Measurements from ENCODE around the gene CARNS1. TPM values are rescaled to one million over a fixed set of nuclear protein-coding genes. Genes with fewer than 3 reads are reported as not detected.

CARNS1 gene
- total RNA-seq, 1 donor from 2014 or later: 17.2 TPM

DNA sequence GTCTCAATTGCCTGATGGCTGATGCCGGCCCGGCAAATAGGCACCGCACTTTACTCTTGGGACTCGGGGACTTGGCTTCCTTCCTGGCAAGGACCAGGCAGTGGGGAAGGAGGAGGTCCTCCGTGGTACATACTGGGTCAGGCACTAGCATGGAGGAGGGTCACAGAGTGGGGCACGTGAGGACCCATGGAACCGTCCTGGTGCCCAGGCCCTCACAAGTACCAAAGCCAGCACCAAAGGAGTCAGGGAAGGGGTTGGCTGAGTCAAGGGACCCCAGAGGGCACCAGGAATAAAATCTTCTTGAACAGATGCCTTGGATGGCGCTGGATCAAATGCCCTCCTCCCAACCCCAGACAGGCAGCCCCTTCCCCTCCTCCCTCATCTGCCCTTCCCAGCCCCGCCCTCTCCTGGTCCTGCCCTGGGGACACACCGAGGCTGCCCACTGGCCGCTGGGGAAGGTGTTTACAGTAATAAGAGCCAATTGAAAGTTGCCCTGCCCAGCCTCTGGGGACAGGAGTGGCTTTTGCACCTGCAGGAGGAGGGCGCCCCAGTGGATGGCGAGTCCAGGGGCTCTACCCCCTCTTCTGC, 5.6 kb upstream of the CARNS1 start:
- no peaks in the 10 kb centered on the region for H3K9me3 ChIP-seq (ENCODE audit: control insufficient read depth in 3 of 3, low read length in 3 of 3)
- H3K9ac ChIP-seq (ENCODE audit: low read depth in 1 of 3, low read length in 3 of 3): peak overlapping the region in 1 of 3 donors; percentile 16
- no peak overlapping the region for H3K4me3 ChIP-seq (ENCODE audit: low read length in 3 of 3)
- no peaks in the 10 kb centered on the region for H3K36me3 ChIP-seq (ENCODE audit: control insufficient read depth in 3 of 3, insufficient read depth in 3 of 3, low read length in 3 of 3)
- peaks cover 40 to 63% (median 42%) of the 10 kb centered on the region in 3 donors for H3K27me3 ChIP-seq (ENCODE audit: control insufficient read depth in 3 of 3, insufficient read depth in 3 of 3, low read length in 3 of 3)
- peaks cover 8 to 18% (median 14%) of the 10 kb centered on the region in 3 donors for H3K4me1 ChIP-seq (ENCODE audit: control insufficient read depth in 3 of 3, insufficient read depth in 3 of 3, low read length in 3 of 3)
- no peak overlapping the region for H3K27ac ChIP-seq (ENCODE audit: low read depth, low read length)

DNA sequence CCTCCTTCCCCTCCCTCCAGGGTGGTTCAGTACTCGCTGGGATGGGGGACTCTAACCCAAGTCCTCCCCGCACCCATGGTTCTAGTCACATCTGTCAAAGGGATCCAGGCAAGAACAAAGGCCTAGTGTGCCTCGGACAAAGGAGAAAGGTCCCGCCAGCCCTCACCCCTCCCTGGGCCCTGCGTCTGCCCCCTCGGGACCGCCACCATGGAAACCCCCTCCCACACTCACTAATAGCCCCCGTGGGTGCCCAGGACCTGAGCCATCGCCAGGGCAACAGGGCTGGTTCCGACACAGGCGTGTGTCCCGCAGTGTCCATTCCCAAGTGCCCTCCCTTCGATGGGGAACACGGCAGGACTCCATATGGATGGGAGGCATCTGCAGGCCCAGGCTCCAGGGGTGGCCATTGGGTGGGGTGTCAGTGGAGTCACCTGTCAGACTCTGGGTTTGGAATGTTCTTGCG, 5.1 kb upstream of the CARNS1 start:
- Histone ChIP-seq H3K27ac (ENCODE audit: low read depth, low read length) (no peak overlapping the region), H3K4me1 (ENCODE audit: control insufficient read depth in 3 of 3, insufficient read depth in 3 of 3, low read length in 3 of 3) (peaks cover 11 to 22% (median 18%) of the 10 kb centered on the region in 3 donors), H3K27me3 (ENCODE audit: control insufficient read depth in 3 of 3, insufficient read depth in 3 of 3, low read length in 3 of 3) (peaks cover 42 to 60% (median 44%) of the 10 kb centered on the region in 3 donors)

DNA sequence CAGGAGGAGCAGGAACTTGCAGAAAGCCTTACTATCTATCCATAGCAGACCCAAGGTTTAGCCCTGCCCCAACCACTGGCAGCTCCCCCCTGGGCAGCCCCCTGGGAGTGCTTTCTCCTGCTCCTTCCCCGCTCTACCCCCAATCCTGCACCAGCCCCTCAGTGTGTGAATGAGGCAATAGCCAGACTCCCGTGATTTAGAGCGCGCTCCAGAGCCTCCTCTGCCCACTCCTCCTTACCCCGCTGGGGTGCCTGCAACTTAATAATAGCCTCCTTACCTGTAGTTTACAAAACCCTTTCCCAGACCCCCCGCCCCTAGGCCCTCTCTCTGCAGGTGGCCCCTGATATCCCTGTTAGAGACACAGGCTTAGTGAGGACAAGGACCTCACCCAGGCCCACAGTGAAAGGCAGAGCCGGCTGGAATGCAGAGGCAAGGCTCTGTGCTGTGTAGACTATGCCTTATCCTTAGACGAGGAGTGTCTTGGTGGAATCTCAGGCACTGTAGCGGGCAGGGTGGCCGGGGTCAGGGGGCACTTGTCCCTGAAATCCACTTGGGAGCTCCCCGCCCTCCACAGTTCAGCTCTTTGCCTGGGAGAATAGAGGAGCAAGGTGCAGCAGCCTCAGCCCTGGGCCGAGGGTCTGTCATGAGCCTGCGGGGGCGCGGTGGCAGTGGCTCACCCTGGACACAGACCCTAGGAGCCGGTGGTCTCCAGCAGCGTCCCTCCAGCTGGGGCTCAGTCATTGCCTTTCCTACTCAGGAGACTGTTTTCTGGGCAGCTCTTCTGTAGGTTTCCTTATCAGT, 4.3 kb upstream of the CARNS1 start:
- Histone ChIP-seq H3K4me1 (ENCODE audit: control insufficient read depth in 3 of 3, insufficient read depth in 3 of 3, low read length in 3 of 3) (peaks cover 14 to 26% (median 22%) of the 10 kb centered on the region in 3 donors), H3K9me3 (ENCODE audit: control insufficient read depth in 3 of 3, low read length in 3 of 3) (no peaks in the 10 kb centered on the region), H3K27ac (ENCODE audit: low read depth, low read length) (no peak overlapping the region), H3K36me3 (ENCODE audit: control insufficient read depth in 3 of 3, insufficient read depth in 3 of 3, low read length in 3 of 3) (no peaks in the 10 kb centered on the region), H3K4me3 (ENCODE audit: low read length in 3 of 3) (no peak overlapping the region), H3K9ac (ENCODE audit: low read depth in 1 of 3, low read length in 3 of 3) (peak overlapping the region in 1 of 3 donors; percentile 3), H3K27me3 (ENCODE audit: control insufficient read depth in 3 of 3, insufficient read depth in 3 of 3, low read length in 3 of 3) (peaks cover 42 to 60% (median 44%) of the 10 kb centered on the region in 3 donors)

More for the DNA sequence above, 5.1 kb upstream of the CARNS1 start:
- no peak overlapping the region for H3K4me3 ChIP-seq (ENCODE audit: low read length in 3 of 3)
- no peaks in the 10 kb centered on the region for H3K36me3 ChIP-seq (ENCODE audit: control insufficient read depth in 3 of 3, insufficient read depth in 3 of 3, low read length in 3 of 3)
- H3K9me3 ChIP-seq (ENCODE audit: control insufficient read depth in 3 of 3, low read length in 3 of 3): no peaks in the 10 kb centered on the region
- H3K9ac ChIP-seq (ENCODE audit: low read depth in 1 of 3, low read length in 3 of 3): peak overlapping the region in 1 of 3 donors; percentile 16

DNA sequence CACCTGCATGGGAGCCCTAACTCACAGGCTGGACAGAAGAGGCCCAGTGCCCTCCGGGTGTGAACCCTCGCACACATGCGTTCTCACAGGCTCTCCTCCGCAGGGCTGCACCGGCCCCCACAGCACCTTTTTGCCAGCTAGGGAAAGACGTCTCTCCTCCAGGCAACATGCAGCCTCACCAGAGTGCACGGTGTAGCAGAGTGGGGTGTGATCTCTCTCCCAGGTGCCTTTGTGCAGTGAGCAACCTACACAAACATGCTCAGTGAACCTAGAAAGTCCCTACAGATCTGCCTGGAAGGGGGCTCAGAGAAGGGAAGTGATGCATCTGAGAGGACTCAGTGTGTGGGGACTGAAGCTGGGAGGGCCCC, 3.7 kb upstream of the CARNS1 start:
- peaks cover 42 to 58% (median 44%) of the 10 kb centered on the region in 3 donors for H3K27me3 ChIP-seq (ENCODE audit: control insufficient read depth in 3 of 3, insufficient read depth in 3 of 3, low read length in 3 of 3)
- no peak overlapping the region for H3K4me3 ChIP-seq (ENCODE audit: low read length in 3 of 3)
- no peaks in the 10 kb centered on the region for H3K9me3 ChIP-seq (ENCODE audit: control insufficient read depth in 3 of 3, low read length in 3 of 3)
- no peak overlapping the region for H3K27ac ChIP-seq (ENCODE audit: low read depth, low read length)
- H3K4me1 ChIP-seq (ENCODE audit: control insufficient read depth in 3 of 3, insufficient read depth in 3 of 3, low read length in 3 of 3): peaks cover 20 to 32% (median 28%) of the 10 kb centered on the region in 3 donors
- no peak overlapping the region for H3K9ac ChIP-seq (ENCODE audit: low read depth in 1 of 3, low read length in 3 of 3)
- H3K36me3 ChIP-seq (ENCODE audit: control insufficient read depth in 3 of 3, insufficient read depth in 3 of 3, low read length in 3 of 3): no peaks in the 10 kb centered on the region

DNA sequence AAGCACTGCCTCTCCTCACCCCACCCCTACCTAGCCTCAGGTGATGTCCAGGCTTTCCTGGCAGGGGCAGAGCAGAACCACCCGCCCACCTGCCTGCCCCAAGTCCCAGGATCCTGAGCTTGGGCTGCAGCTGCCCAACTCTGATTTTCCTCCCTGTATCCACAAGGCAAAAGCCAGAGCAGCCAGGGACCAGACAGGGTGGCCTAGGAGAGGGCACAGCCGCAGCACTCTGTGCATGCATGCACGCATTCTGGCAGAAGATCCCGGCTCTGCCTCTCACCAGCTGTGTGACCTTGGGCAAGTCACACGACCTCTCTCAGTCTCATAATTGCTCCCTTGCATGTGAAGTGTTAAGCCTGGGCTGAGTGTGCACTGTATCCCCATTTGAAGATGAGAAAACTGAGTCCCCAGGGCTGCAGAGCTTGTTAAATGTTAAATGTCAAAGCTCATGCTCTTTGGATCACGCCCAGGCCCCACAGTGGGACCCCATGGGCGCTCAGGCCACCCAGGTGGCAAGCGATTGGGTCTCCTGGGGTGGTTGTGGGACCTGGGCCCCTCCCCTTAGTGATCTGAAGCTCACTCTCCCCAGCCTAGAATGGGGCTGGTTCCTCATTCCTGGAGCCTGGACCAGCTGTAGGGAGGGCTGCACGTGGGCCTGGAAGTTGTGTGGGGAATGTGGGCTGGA, 2.8 kb upstream of the CARNS1 start:
- no peak overlapping the region for H3K27ac ChIP-seq (ENCODE audit: low read depth, low read length)
- H3K4me3 ChIP-seq (ENCODE audit: low read length in 3 of 3): no peak overlapping the region
- no peaks in the 10 kb centered on the region for H3K36me3 ChIP-seq (ENCODE audit: control insufficient read depth in 3 of 3, insufficient read depth in 3 of 3, low read length in 3 of 3)
- H3K4me1 ChIP-seq (ENCODE audit: control insufficient read depth in 3 of 3, insufficient read depth in 3 of 3, low read length in 3 of 3): peaks cover 26 to 41% (median 32%) of the 10 kb centered on the region in 3 donors
- no peak overlapping the region for H3K9ac ChIP-seq (ENCODE audit: low read depth in 1 of 3, low read length in 3 of 3)
- H3K9me3 ChIP-seq (ENCODE audit: control insufficient read depth in 3 of 3, low read length in 3 of 3): no peaks in the 10 kb centered on the region
- H3K27me3 ChIP-seq (ENCODE audit: control insufficient read depth in 3 of 3, insufficient read depth in 3 of 3, low read length in 3 of 3): peaks cover 39 to 50% (median 44%) of the 10 kb centered on the region in 3 donors

DNA sequence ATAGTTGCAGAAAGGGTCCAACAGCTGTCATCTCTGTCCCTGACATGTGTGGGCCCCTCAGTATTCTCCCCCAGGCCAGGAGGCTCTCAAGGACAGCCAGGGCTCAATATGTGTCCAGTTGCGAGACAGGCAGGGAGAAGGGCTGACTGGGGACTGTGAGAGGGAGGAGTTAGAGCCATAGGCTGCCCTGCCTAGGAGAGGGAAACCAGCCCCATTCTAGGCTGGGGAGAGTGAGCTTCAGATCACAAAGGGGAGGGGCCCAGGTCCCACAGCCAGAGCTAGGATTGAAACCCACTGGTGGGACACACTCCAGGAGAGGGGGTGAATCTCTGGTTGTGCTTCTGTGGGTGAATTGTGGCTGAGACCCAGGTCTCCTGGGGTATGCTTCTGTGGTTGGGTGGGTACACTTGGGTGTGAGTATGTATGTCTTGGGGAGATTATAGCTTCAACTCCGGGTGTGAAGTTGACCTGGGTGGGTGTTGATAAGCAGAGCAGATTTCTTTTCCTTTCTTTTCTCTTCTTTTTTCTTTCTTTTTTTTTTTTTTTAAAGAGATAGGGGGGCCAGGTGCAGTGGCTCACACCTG, 2.1 kb upstream of the CARNS1 start:
- Histone ChIP-seq H3K4me3 (ENCODE audit: low read length in 3 of 3) (no peak overlapping the region), H3K9me3 (ENCODE audit: control insufficient read depth in 3 of 3, low read length in 3 of 3) (no peaks in the 10 kb centered on the region), H3K27me3 (ENCODE audit: control insufficient read depth in 3 of 3, insufficient read depth in 3 of 3, low read length in 3 of 3) (peaks cover 33 to 44% (median 43%) of the 10 kb centered on the region in 3 donors), H3K4me1 (ENCODE audit: control insufficient read depth in 3 of 3, insufficient read depth in 3 of 3, low read length in 3 of 3) (peaks cover 32 to 48% (median 39%) of the 10 kb centered on the region in 3 donors), H3K27ac (ENCODE audit: low read depth, low read length) (no peak overlapping the region), H3K36me3 (ENCODE audit: control insufficient read depth in 3 of 3, insufficient read depth in 3 of 3, low read length in 3 of 3) (no peaks in the 10 kb centered on the region), H3K9ac (ENCODE audit: low read depth in 1 of 3, low read length in 3 of 3) (peak overlapping the region in 1 of 3 donors; percentile 3)

DNA sequence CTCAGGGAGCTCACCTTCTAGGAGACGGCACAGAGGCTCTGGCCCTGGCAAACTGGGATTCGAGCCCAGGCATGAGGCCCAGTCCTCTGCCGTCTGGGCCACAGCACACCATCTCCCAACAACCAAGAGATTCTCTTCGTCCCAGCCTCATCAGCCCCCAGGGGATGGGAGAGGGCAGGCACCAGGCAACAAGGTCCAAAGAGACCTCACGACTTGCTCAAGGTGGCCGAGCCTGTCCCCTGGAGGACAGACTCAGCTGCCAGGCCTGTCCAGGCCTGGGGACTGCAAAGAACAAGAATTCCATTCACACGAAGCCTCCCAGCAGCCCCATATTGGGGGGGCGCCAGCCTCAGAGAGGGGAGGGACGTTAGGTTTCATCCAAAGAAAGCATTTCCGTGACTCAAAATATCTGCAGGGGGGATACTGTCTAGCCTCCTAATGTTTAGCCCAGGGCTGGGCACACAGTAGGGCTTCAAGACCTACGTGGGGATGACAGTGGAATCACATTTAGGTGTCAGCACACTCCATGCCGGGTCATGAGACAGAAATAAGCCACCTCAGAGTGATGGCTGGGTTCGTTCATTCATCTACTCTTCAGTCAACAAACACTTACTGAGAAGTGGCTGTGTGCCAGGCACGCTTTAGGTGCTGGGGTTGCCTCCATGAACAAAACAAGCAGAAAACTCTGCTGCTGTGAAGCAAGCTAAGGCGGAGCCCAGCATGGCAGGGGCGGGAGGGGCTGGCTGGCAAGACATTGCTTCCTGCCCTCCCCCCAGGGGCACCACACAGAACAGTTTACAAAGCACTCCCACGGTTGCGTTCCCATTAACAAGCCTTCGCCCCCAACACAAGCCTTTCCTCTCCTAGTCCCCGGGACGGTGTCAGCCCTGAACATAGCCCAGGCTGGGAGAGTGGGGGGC, 1.2 kb downstream of the CARNS1 start:
- H3K27me3 ChIP-seq (ENCODE audit: control insufficient read depth in 3 of 3, insufficient read depth in 3 of 3, low read length in 3 of 3): peaks cover 4 to 16% (median 11%) of the 10 kb centered on the region in 3 donors
- no peaks in the 10 kb centered on the region for H3K36me3 ChIP-seq (ENCODE audit: control insufficient read depth in 3 of 3, insufficient read depth in 3 of 3, low read length in 3 of 3)
- peak overlapping the region; percentile 71 to 77 (median 73) for H3K4me3 ChIP-seq (ENCODE audit: low read length in 3 of 3)
- peak overlapping the region; percentile 91 for H3K27ac ChIP-seq (ENCODE audit: low read depth, low read length)
- H3K9me3 ChIP-seq (ENCODE audit: control insufficient read depth in 3 of 3, low read length in 3 of 3): no peaks in the 10 kb centered on the region
- peak overlapping the region; percentile 67 to 94 (median 82) for H3K9ac ChIP-seq (ENCODE audit: low read depth in 1 of 3, low read length in 3 of 3)
- peaks cover 52 to 54% (median 54%) of the 10 kb centered on the region in 3 donors for H3K4me1 ChIP-seq (ENCODE audit: control insufficient read depth in 3 of 3, insufficient read depth in 3 of 3, low read length in 3 of 3)

DNA sequence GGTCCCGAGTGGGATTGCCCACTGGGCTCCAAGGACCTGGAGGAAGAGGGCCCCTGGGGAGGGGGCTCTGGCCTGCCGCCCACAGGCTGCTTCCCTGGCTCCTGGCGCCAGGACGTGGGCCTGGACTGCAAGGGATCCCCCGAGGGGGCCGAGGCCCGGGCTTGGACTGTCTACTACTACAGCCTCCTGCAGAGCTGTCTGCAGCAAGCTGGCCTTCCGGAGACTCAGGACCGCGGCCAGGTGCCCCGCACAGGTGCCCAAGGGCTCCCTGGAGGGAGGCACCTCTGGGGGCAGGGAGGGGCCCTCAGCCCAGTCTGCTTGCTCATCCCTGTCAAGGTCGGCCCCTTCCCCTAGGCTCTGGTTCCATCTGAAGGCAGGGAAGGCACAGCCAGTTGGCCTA, 1.9 kb downstream of the CARNS1 start:
- H3K9ac ChIP-seq (ENCODE audit: low read depth in 1 of 3, low read length in 3 of 3): peak overlapping the region; percentile 67 to 94 (median 82)
- H3K27me3 ChIP-seq (ENCODE audit: control insufficient read depth in 3 of 3, insufficient read depth in 3 of 3, low read length in 3 of 3): peaks cover 0 to 10% (median 4%) of the 10 kb centered on the region in 3 donors
- H3K4me3 ChIP-seq (ENCODE audit: low read length in 3 of 3): peak overlapping the region; percentile 58 to 73 (median 71)
- peaks cover 0 to under 1% (median 0%) of the 10 kb centered on the region in 3 donors for H3K36me3 ChIP-seq (ENCODE audit: control insufficient read depth in 3 of 3, insufficient read depth in 3 of 3, low read length in 3 of 3)
- H3K27ac ChIP-seq (ENCODE audit: low read depth, low read length): peak overlapping the region; percentile 91
- peaks cover 52 to 54% (median 54%) of the 10 kb centered on the region in 3 donors for H3K4me1 ChIP-seq (ENCODE audit: control insufficient read depth in 3 of 3, insufficient read depth in 3 of 3, low read length in 3 of 3)
- no peaks in the 10 kb centered on the region for H3K9me3 ChIP-seq (ENCODE audit: control insufficient read depth in 3 of 3, low read length in 3 of 3)
